NB4 (cell line): ENCODE measurements around the gene RAB5B.

Experiments
- POLR2A ChIP-seq: IDR thresholded peaks from 2 replicates; pipeline ENCODE4 v1.6.1; 2011; ENCODE audit warnings: mild to moderate bottlenecking; ENCODE audit not compliant: insufficient read length; ENCODE audit errors: extremely low read depth
- TF ChIP-seq, protein P1 (sequence below): IDR thresholded peaks from one replicate; pipeline ENCODE4 v1.5.1; 2012; ENCODE audit warnings: low read depth, low read length
- TF ChIP-seq, protein P2 (sequence below): IDR thresholded peaks from 2 replicates; pipeline ENCODE4 v1.6.1; 2011; ENCODE audit warnings: low read depth, low read length

DNA sequence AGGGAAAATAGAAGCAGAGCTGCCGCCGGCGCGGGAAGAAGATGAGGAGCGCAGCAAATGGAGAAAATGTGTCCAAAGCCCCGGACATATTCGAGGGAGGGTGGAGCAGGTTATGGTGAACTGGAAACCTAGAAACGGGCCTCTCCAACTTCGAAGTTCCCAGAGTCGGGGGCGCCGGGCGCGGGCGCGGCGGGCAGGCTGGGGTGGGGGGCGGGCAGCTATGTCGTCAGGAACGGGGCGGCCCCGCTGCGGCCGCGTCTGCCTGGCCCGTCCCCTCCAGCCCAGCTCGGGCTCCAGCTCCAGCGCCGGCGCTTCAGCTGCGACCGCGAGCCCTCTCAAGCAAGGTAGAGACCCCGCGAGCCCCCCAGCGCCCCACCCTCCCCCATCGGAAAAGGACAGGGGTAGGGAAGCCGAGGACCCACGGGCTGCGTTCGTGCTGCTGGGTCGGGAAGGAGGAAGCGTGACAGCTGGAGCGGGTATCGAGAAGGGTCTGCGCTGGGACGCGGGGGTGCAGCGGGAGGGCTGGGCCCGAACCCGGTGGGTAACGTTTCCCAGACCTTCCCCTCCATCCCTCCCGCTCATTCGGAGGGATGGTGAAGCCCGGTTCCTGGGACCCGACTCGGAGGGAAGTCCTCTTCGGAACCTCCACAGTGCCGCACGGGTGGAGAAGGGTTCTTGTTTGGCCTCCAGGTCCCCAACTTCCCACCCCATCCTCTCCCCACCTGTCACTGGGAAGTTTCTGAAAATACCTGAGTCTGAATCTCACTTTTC is 41.9 kb upstream of the RAB5B start:
- TF ChIP-seq, protein P1, sequence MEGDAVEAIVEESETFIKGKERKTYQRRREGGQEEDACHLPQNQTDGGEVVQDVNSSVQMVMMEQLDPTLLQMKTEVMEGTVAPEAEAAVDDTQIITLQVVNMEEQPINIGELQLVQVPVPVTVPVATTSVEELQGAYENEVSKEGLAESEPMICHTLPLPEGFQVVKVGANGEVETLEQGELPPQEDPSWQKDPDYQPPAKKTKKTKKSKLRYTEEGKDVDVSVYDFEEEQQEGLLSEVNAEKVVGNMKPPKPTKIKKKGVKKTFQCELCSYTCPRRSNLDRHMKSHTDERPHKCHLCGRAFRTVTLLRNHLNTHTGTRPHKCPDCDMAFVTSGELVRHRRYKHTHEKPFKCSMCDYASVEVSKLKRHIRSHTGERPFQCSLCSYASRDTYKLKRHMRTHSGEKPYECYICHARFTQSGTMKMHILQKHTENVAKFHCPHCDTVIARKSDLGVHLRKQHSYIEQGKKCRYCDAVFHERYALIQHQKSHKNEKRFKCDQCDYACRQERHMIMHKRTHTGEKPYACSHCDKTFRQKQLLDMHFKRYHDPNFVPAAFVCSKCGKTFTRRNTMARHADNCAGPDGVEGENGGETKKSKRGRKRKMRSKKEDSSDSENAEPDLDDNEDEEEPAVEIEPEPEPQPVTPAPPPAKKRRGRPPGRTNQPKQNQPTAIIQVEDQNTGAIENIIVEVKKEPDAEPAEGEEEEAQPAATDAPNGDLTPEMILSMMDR: no peak
- peak; percentile 19 for TF ChIP-seq POLR2A
- TF ChIP-seq, protein P2, sequence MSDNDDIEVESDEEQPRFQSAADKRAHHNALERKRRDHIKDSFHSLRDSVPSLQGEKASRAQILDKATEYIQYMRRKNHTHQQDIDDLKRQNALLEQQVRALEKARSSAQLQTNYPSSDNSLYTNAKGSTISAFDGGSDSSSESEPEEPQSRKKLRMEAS: no peak
